Chondrocyte (in vitro differentiated cells): Measurements from ENCODE around the gene ABTB2. TPM values are rescaled to one million over a fixed set of nuclear protein-coding genes. Genes with fewer than 3 reads are reported as not detected.
A peak's percentile ranks its signal among the peaks of the same experiment; 100 is the strongest.

Source experiments
- DNase-seq: peaks from one replicate; pipeline ENCODE4 v3.0.0; 2021; ENCODE audit warnings: mixed read lengths, low spot score
- H3K27ac Mint-ChIP-seq: one replicate; pipeline ENCODE4 v1.8.0; 2021; ENCODE audit warnings: mild to moderate bottlenecking, moderate library complexity, mixed read lengths; ENCODE audit not compliant: unreplicated experiment
- H3K27me3 Mint-ChIP-seq: 2 replicates; pipeline ENCODE4 v1.8.0; 2021; ENCODE audit warnings: low read depth, mixed read lengths
- H3K36me3 Mint-ChIP-seq: 2 replicates; pipeline ENCODE4 v1.8.0; 2021; ENCODE audit warnings: low read depth, mixed read lengths
- H3K4me1 Mint-ChIP-seq: 2 replicates; pipeline ENCODE4 v1.8.0; 2021; ENCODE audit warnings: low read depth, mild to moderate bottlenecking, mixed read lengths
- H3K4me3 Mint-ChIP-seq: one replicate; pipeline ENCODE4 v1.8.0; 2021; ENCODE audit warnings: mild to moderate bottlenecking, moderate library complexity, mixed read lengths; ENCODE audit not compliant: unreplicated experiment
- H3K9me3 Mint-ChIP-seq: 2 replicates; pipeline ENCODE4 v1.8.0; 2021; ENCODE audit warnings: low read depth, mixed read lengths
- total RNA-seq: library from RNA; stranded (reverse); gene quantifications from 3 replicates; pipeline ENCODE4 v1.2.1, GENCODE V29; 2021
- TF ChIP-seq, protein P1 (sequence below): fragments of 200-600 bp; sonication (generic); IDR thresholded peaks from 2 replicates; pipeline ENCODE4 v1.5.0; 2021; ENCODE audit warnings: antibody characterized with exemption, mild to moderate bottlenecking, moderate library complexity

The ABTB2 gene
- total RNA-seq, 1 donor from 2014 or later, result 3.1 TPM

DNA sequence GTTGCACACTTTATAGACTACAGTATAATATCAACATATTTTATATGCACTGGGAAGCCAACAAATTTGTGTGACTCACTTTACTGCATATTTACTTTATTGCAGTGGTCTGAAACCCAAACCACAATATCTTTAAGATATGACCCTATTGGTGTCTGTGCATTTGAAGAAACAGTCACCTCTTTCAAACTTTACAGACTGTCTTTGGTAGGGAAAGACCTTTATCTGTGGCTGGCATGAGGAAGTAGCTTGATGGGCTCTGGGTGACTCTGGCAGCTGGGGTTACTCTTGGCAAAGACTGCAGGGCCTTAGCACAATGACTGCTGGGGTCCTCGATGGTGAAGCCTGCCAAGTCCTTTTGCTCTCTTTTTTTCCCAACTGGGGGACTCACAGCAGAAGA is 21.3 kb upstream of the ABTB2 start:
- Mint-ChIP-seq H3K9me3 (peaks cover 31% of the 10 kb centered on the region), H3K4me3 (no peak overlapping the region), H3K27me3 (no peaks in the 10 kb centered on the region), H3K36me3 (peaks cover 8% of the 10 kb centered on the region), H3K27ac (no peak overlapping the region), H3K4me1 (peaks cover 5% of the 10 kb centered on the region)
- TF ChIP-seq, protein P1, sequence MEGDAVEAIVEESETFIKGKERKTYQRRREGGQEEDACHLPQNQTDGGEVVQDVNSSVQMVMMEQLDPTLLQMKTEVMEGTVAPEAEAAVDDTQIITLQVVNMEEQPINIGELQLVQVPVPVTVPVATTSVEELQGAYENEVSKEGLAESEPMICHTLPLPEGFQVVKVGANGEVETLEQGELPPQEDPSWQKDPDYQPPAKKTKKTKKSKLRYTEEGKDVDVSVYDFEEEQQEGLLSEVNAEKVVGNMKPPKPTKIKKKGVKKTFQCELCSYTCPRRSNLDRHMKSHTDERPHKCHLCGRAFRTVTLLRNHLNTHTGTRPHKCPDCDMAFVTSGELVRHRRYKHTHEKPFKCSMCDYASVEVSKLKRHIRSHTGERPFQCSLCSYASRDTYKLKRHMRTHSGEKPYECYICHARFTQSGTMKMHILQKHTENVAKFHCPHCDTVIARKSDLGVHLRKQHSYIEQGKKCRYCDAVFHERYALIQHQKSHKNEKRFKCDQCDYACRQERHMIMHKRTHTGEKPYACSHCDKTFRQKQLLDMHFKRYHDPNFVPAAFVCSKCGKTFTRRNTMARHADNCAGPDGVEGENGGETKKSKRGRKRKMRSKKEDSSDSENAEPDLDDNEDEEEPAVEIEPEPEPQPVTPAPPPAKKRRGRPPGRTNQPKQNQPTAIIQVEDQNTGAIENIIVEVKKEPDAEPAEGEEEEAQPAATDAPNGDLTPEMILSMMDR, result no peak
- no peak for DNase-seq

DNA sequence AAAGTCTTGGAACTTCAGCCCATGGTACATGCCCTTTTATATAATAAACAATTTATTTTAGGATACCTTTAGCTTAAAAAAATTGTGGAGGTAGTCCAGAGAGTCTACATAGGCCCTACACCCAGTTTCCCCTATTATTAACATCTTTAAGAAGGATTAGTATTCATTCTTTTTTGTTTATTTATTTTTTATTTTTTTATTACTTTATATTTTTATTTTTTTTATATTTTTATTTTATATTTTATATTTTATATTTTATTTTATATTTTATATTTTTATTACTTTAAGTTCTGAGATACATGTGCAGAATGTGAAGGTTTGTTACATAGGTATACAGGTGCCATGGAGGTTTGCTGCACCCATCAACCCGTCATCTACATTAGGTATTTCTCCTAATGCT is 15.9 kb upstream of the ABTB2 start:
- H3K36me3 Mint-ChIP-seq, result peaks cover 10% of the 10 kb centered on the region
- DNase-seq, result no peak
- TF ChIP-seq, protein P1, result no peak
- no peak overlapping the region for H3K27ac Mint-ChIP-seq
- H3K9me3 Mint-ChIP-seq, result peaks cover 36% of the 10 kb centered on the region
- peaks cover 18% of the 10 kb centered on the region for H3K4me1 Mint-ChIP-seq
- no peaks in the 10 kb centered on the region for H3K27me3 Mint-ChIP-seq
- H3K4me3 Mint-ChIP-seq, result no peak overlapping the region

DNA sequence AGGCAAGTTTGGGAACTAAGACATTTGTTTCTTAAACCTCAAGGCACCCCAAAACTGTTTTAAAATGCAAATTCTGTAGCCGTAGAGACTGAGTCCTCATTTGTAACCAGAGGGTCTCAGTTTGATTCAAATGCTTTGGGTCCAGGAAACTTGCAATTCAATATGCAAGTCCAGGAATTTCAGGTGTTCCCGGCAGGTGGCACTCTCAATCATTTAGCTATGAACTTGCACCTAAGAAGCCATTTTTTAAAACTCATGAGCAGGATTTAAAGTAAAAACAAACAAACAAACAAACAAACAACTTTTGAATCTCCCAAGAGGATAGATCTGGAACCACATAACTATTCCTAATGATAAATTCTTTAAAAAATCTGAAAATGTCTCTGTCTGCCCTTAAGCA is 8.7 kb upstream of the ABTB2 start:
- H3K4me3 Mint-ChIP-seq, result no peak overlapping the region
- H3K27me3 Mint-ChIP-seq, result peaks cover 5% of the 10 kb centered on the region
- TF ChIP-seq, protein P1, result peak; percentile 61
- H3K36me3 Mint-ChIP-seq, result peaks cover 1% of the 10 kb centered on the region
- H3K27ac Mint-ChIP-seq, result no peak overlapping the region
- H3K4me1 Mint-ChIP-seq, result peaks cover 9% of the 10 kb centered on the region
- no peak for DNase-seq
- H3K9me3 Mint-ChIP-seq, result peaks cover 7% of the 10 kb centered on the region

DNA sequence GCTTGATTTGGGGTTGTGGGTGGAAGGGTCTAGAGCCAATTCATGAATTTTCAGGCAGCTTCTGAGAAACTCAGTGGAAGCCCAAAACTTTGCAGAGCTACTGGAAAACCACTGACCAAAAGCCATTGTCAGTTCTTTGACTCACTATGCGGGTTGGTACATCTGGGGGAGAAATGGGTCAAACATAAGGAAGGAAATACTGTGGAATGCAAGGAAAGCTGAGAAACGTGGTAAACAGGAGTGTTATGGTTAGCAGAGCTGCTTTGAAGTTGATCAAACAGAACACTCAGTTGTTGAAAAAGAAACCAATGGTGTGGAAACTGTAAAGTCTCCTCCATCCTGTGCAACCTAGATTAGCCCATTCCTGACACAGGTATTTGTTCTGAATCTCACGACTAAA is 6.3 kb upstream of the ABTB2 start:
- no peak overlapping the region for H3K27ac Mint-ChIP-seq
- peaks cover 13% of the 10 kb centered on the region for H3K27me3 Mint-ChIP-seq
- no peaks in the 10 kb centered on the region for H3K36me3 Mint-ChIP-seq
- DNase-seq, result no peak
- peaks cover under 1% of the 10 kb centered on the region for H3K9me3 Mint-ChIP-seq
- peaks cover 5% of the 10 kb centered on the region for H3K4me1 Mint-ChIP-seq
- no peak overlapping the region for H3K4me3 Mint-ChIP-seq
- TF ChIP-seq, protein P1, result no peak

DNA sequence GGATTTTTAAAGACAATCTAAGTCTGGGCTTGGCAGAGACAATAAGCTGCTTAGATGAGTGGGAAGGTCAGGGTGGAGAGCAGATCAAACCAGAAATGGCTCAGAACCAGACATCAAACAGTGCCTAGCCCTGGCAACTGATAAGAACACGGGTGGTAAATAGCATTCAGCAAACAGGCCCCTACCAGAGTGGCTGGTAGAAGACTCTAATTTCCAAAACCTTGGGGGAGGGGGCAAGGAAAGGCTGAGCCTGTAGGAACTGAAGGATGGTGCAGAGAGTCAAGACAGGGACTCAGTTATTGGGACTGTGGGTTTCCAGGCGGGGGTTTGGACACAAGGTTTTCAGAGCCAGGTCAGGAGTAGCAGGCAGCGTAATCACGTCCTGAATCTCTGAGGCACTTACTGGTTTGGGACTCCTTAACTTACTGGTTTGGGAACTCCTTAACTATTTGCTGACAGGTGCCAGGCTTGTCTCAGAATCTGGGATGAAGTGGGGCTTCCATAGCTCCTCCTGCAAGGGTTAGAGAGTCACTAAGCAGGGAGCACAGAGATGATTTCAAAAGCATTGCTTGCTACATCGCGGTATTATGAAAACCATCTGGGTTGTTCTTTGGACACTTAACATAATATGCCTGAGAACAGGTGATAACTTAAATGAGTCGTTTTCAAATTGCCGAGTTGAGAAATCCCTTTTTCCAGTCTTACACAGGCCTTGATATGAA is 5.7 kb upstream of the ABTB2 start:
- peaks cover 13% of the 10 kb centered on the region for H3K27me3 Mint-ChIP-seq
- no peaks in the 10 kb centered on the region for H3K36me3 Mint-ChIP-seq
- H3K27ac Mint-ChIP-seq, result no peak overlapping the region
- no peak for DNase-seq
- TF ChIP-seq, protein P1, result no peak
- no peaks in the 10 kb centered on the region for H3K9me3 Mint-ChIP-seq
- no peak overlapping the region for H3K4me3 Mint-ChIP-seq
- H3K4me1 Mint-ChIP-seq, result peaks cover 11% of the 10 kb centered on the region
